HG03520 (cell line): Measurements from ENCODE around the gene TAF1C.

ENCODE experiments used
- ATAC-seq: cut with Tn5 transposase; IDR thresholded peaks from one replicate; pipeline ENCODE4 v1.9.1; 2021; ENCODE audit warnings: mild to moderate bottlenecking, moderate library complexity; ENCODE audit not compliant: unreplicated experiment

Gene TAF1C

GRCh38 chr16:84132527-84133285 lies 54.2 kb downstream of the TAF1C start:
- no peak for ATAC-seq

DNA sequence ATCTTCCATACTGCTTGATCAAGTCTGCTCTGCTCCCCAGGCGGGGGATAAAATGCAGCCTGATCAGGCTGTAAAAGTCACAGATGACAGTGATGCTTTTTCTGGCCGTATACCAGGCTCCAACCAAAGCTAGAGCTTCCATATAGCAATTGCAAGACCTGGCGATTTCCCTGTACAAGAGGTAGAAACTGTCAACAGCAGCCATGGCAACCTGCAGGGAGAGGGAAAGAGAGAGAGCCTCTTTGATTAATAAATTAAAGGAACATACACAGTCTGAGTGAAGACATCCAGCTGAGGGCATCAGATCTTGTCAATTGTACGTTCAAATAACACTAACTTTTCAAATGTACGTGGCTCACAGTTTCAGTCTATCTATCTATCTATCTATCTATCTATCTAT lies 55.7 kb downstream of the TAF1C start:
- no peak for ATAC-seq
